GM12878 (cell line): Measurements from ENCODE around the gene CREB3. TPM values are rescaled to one million over a fixed set of nuclear protein-coding genes. Genes with fewer than 3 reads are reported as not detected.

Experiments
- BCL11A ChIP-seq: IDR thresholded peaks from 2 replicates; pipeline ENCODE4 v1.6.1; 2011; ENCODE audit warnings: low read depth, low read length
- BHLHE40 ChIP-seq, 2 experiments: fragments of 450-650 bp in 1 of 2; IDR thresholded peaks; 2 replicates each; pipeline ENCODE4 v1.6.1; 2011 to 2017; ENCODE audit warnings: low read depth in 2 of 2, borderline replicate concordance in 1 of 2, improper control_type of control experiment in 1 of 2, low read length in 1 of 2, mild to moderate bottlenecking in 1 of 2
- BMI1 ChIP-seq: fragments of 450-650 bp; IDR thresholded peaks from 2 replicates; pipeline ENCODE4 v1.6.1; 2016; ENCODE audit warnings: mild to moderate bottlenecking, moderate library complexity, borderline replicate concordance
- CHD2 ChIP-seq: IDR thresholded peaks from 2 replicates; pipeline ENCODE4 v1.6.1; 2011; ENCODE audit warnings: low read depth, low read length, improper control_type of control experiment, borderline replicate concordance
- EGR1 ChIP-seq, 2 experiments: IDR thresholded peaks; 1 replicate in 1 of 2; 2 replicates in 1 of 2; pipeline ENCODE4 v1.6.1; 2011 to 2012; ENCODE audit warnings: low read depth in 2 of 2, low read length in 2 of 2, borderline replicate concordance in 1 of 2, mild to moderate bottlenecking in 1 of 2, moderate library complexity in 1 of 2
- FOXK2 ChIP-seq: fragments of 450-650 bp; IDR thresholded peaks from 2 replicates; pipeline ENCODE4 v1.6.1; 2017; ENCODE audit warnings: mild to moderate bottlenecking, moderate library complexity
- KLF5 ChIP-seq: fragments of 450-650 bp; IDR thresholded peaks from 2 replicates; pipeline ENCODE4 v1.6.1; 2014; ENCODE audit warnings: mild to moderate bottlenecking; ENCODE audit not compliant: partially characterized antibody
- MTA2 ChIP-seq: fragments of 450-650 bp; IDR thresholded peaks from 2 replicates; pipeline ENCODE4 v1.6.1; 2016; ENCODE audit warnings: low read depth, mild to moderate bottlenecking, moderate library complexity
- MYC ChIP-seq: IDR thresholded peaks from 2 replicates; pipeline ENCODE4 v1.6.1; 2011; ENCODE audit warnings: mild to moderate bottlenecking, low read length, moderate library complexity, inconsistent platforms; ENCODE audit not compliant: insufficient read depth, insufficient replicate concordance, insufficient read length, severe bottlenecking
- NR2C1 ChIP-seq: fragments of 450-650 bp; IDR thresholded peaks from 2 replicates; pipeline ENCODE4 v1.6.1; 2017; ENCODE audit warnings: antibody characterized with exemption, mild to moderate bottlenecking, moderate library complexity
- POLR2AphosphoS2 ChIP-seq: IDR thresholded peaks from 2 replicates; pipeline ENCODE4 v1.6.1; 2011; ENCODE audit warnings: low read depth, mild to moderate bottlenecking, low read length, improper control_type of control experiment, moderate library complexity
- SIN3A ChIP-seq: IDR thresholded peaks from 2 replicates; pipeline ENCODE4 v1.6.1; 2012; ENCODE audit warnings: low read depth, low read length, improper control_type of control experiment
- SREBF1 ChIP-seq: IDR thresholded peaks from 2 replicates; pipeline ENCODE4 v1.6.1; 2012; ENCODE audit warnings: mild to moderate bottlenecking, low read length
- SREBF2 ChIP-seq: IDR thresholded peaks from 2 replicates; pipeline ENCODE4 v1.6.1; 2012; ENCODE audit warnings: mild to moderate bottlenecking, low read length
- TAF1 ChIP-seq: IDR thresholded peaks from 2 replicates; pipeline ENCODE4 v1.6.1; 2011; ENCODE audit warnings: mild to moderate bottlenecking, low read depth, low read length, borderline replicate concordance
- TBL1XR1 ChIP-seq: IDR thresholded peaks from 2 replicates; pipeline ENCODE4 v1.6.1; 2012; ENCODE audit warnings: low read depth, low read length, improper control_type of control experiment
- TCF3 ChIP-seq: IDR thresholded peaks from 2 replicates; pipeline ENCODE4 v1.6.1; 2012; ENCODE audit warnings: low read depth, mild to moderate bottlenecking, low read length, borderline replicate concordance; ENCODE audit not compliant: insufficient read depth
- TCF7 ChIP-seq: IDR thresholded peaks from 2 replicates; pipeline ENCODE4 v1.6.1; 2014; ENCODE audit warnings: antibody characterized with exemption, borderline replicate concordance
- polyA plus RNA-seq, 11 experiments: library from polyadenylated mRNA; depleted of rRNA in 4 of 11; unstranded in 6 of 11; stranded (reverse) in 5 of 11; fragments of >200 nt; fragmentation: Nextera tagmentation in 4 of 11; fragmentation: Illumina TruSeq in 1 of 11; extraction: Ambion mirVana in 4 of 11; extraction: Trizol in 1 of 11; gene quantifications; 1 replicate in 1 of 11; 2 replicates in 10 of 11; pipeline versions ENCODE4 v1.2.1 to v1.2.3, GENCODE V29; 2011 to 2016; ENCODE audit warnings: inconsistent platforms in 2 of 11, missing spikeins in 2 of 11, low read depth in 1 of 11
- total RNA-seq, 4 experiments: library from RNA; depleted of rRNA in 3 of 4; stranded (reverse); fragments of >200 nt in 3 of 4; fragmentation: Illumina TruSeq in 1 of 4; extraction: Trizol in 1 of 4; gene quantifications; 2 replicates each; pipeline versions ENCODE4 v1.2.1 to v1.2.3, GENCODE V29; 2013 to 2021
- TF ChIP-seq, protein P1 (sequence below): IDR thresholded peaks from 2 replicates; pipeline ENCODE4 v1.6.1; 2011; ENCODE audit warnings: low read depth, mild to moderate bottlenecking, low read length, moderate library complexity, borderline replicate concordance; ENCODE audit errors: extremely low read depth
- TF ChIP-seq, protein P2 (sequence below): fragments of 450-650 bp; IDR thresholded peaks from 2 replicates; pipeline ENCODE4 v1.6.1; 2016; ENCODE audit warnings: mild to moderate bottlenecking, moderate library complexity, borderline replicate concordance
- TF ChIP-seq, protein P3 (sequence below): fragments of 450-650 bp; IDR thresholded peaks from 2 replicates; pipeline ENCODE4 v1.6.1; 2017; ENCODE audit warnings: mild to moderate bottlenecking, low read depth, inconsistent platforms; ENCODE audit not compliant: poor library complexity, severe bottlenecking

Gene CREB3
- total and polyA plus RNA-seq, 10 of the 15 experiments (the other 5 are each of a cell fraction or from before 2014, with no cell fraction given), result 9.8 to 38.9 (median 19.8) TPM

DNA sequence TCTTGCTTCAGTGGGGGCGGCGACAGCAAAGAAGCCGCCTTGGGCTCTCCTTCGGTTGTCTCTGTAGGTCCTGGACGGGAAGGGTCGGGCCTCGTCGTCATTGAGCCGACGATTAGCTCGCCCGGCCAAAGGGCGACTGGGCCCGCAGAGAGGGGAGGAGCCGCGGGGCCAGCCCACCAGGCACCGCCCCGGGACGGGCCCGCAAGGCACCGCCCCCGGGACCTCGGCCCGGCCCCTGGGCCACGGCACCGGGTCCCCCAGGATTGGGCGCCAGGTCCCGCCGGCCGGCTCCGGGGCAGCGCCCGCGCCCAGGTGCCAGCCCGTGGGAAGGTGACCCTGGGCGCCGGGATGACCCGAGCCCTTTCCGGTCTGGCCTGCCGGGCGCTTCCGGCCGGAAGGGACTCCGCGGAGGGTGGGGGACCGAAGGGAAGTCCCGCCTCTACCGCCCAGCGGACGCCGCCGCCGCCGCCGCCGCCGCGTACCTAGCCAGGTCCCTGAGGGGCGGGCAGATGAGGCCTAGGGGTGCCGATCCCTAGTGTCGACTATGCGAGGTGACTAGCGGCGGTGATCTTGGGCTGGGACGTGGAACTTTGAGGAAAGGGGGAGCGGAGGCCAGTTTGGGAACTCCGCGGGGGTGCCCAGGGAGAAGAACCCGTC is 16.5 kb downstream of the CREB3 start, which contains the start of the genes GBA2 and RGP1 (continued):
- TF ChIP-seq SREBF1 (no peak), BCL11A (no peak), CHD2 (no peak), TAF1 (0 out of 2 replicates have a peak, but pooled peaks have one; percentile 42), BHLHE40 (IDR thresholded peaks at IDR 0.05; ENCODE audit: borderline replicate concordance in 1 of 2, low read depth in 2 of 2, low read length in 1 of 2) (peak in 1 of 2 experiments; percentile 69; a peak in 1 of 4 replicates), POLR2AphosphoS2 (no peak; the same call in 1 of the 2 replicates), KLF5 (peak; percentile 77), FOXK2 (no peak), BMI1 (no peak), MTA2 (no peak), TBL1XR1 (no peak), MYC (no peak), SREBF2 (no peak), NR2C1 (peak; percentile 90), EGR1 (IDR thresholded peaks at IDR 0.05; ENCODE audit: borderline replicate concordance in 1 of 2, low read depth in 2 of 2, low read length in 2 of 2) (peak in 1 of 2 experiments; percentile 6; a peak in 1 of 3 replicates), TCF7 (no peak), TCF3 (no peak), SIN3A (peak; percentile 54; the same call in 1 of the 2 replicates)
- TF ChIP-seq, protein P1, sequence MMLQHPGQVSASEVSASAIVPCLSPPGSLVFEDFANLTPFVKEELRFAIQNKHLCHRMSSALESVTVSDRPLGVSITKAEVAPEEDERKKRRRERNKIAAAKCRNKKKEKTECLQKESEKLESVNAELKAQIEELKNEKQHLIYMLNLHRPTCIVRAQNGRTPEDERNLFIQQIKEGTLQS, result no peak
- TF ChIP-seq, protein P2, sequence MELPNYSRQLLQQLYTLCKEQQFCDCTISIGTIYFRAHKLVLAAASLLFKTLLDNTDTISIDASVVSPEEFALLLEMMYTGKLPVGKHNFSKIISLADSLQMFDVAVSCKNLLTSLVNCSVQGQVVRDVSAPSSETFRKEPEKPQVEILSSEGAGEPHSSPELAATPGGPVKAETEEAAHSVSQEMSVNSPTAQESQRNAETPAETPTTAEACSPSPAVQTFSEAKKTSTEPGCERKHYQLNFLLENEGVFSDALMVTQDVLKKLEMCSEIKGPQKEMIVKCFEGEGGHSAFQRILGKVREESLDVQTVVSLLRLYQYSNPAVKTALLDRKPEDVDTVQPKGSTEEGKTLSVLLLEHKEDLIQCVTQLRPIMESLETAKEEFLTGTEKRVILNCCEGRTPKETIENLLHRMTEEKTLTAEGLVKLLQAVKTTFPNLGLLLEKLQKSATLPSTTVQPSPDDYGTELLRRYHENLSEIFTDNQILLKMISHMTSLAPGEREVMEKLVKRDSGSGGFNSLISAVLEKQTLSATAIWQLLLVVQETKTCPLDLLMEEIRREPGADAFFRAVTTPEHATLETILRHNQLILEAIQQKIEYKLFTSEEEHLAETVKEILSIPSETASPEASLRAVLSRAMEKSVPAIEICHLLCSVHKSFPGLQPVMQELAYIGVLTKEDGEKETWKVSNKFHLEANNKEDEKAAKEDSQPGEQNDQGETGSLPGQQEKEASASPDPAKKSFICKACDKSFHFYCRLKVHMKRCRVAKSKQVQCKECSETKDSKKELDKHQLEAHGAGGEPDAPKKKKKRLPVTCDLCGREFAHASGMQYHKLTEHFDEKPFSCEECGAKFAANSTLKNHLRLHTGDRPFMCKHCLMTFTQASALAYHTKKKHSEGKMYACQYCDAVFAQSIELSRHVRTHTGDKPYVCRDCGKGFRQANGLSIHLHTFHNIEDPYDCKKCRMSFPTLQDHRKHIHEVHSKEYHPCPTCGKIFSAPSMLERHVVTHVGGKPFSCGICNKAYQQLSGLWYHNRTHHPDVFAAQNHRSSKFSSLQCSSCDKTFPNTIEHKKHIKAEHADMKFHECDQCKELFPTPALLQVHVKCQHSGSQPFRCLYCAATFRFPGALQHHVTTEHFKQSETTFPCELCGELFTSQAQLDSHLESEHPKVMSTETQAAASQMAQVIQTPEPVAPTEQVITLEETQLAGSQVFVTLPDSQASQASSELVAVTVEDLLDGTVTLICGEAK, result peak; percentile 80
- TF ChIP-seq, protein P3, sequence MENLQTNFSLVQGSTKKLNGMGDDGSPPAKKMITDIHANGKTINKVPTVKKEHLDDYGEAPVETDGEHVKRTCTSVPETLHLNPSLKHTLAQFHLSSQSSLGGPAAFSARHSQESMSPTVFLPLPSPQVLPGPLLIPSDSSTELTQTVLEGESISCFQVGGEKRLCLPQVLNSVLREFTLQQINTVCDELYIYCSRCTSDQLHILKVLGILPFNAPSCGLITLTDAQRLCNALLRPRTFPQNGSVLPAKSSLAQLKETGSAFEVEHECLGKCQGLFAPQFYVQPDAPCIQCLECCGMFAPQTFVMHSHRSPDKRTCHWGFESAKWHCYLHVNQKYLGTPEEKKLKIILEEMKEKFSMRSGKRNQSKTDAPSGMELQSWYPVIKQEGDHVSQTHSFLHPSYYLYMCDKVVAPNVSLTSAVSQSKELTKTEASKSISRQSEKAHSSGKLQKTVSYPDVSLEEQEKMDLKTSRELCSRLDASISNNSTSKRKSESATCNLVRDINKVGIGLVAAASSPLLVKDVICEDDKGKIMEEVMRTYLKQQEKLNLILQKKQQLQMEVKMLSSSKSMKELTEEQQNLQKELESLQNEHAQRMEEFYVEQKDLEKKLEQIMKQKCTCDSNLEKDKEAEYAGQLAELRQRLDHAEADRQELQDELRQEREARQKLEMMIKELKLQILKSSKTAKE, result no peak
